Measurements from ENCODE around the gene PLXNC1.

The PLXNC1 gene

GRCh38 chr12:94147991-94148738 is at the start of gene PLXNC1:
PLXNC1 (plus strand) TSS chr12:94148577; CDS start chr12:94148972, 395 bp downstream.
- DNase-seq = peak; percentile 48

- DNase-seq = no peak
These were observed 49.2 kb upstream of the PLXNC1 start for GRCh38 chr12:94099191-94099590.

DNA sequence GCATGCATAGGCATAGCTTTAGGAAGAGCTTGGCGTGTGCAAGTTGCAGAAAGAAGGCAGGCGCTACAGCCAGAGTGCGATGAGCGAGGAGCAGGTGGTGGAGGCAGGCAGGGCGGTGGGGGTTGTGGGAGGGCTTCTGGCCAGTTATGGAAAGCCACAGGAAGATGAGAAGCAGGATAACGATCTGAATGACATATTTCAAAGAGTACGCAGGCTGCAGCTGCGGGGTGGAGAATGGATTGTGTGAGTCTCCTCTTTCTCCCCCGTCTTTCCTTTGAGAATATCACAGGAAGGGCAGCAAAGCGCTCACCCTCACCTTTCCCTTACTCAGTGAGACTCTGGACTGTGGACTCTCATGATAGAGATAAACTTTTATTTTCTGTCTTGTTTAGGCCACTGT is 48.7 kb upstream of the PLXNC1 start:
- DNase-seq = peak; percentile 90

GRCh38 chr12:94100211-94100627 is 48.2 kb upstream of the PLXNC1 start:
- DNase-seq = peak; percentile 82

DNA sequence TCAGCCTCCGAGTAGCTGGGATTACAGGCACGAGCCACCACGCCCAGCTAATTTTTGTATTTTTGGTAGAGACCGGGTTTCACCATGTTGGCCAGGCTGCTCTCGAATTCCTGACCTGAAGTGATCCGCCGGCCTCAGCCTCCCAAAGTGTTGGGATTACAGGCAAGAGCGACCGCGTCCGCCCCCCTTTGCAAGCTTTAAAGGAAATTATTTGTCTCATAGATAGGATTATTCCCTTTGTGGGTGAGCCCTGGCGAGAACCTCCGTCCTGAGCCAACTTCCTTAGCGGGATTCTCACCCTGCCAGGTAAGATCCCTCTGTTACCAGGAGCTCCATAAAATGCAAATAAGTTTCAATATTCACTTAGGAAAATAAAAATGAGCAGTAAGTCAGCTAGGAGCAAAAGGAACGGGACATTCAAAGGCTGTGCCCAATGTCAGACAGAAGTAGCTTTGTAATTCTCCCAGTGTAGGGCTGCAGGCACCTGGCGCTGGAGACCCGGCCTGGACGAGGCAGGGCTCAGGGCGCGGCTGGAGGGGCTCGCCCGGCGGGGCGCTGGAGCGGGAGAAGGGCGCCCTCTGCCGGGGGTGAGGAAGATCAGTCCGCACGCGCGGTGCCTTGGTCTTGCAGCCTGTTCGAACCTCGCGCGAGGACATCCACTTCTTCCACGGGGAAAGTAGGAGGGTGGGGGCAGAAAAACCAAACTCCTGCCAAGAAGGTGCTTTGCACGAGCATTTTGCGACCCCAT is 47.2 kb upstream of the PLXNC1 start:
- DNase-seq = peak; percentile 71

GRCh38 chr12:94101738-94102660 is 46.4 kb upstream of the PLXNC1 start:
- peak; percentile 85 for DNase-seq

- DNase-seq = no peak
These were observed 44.4 kb upstream of the PLXNC1 start for GRCh38 chr12:94103986-94104385.

DNA sequence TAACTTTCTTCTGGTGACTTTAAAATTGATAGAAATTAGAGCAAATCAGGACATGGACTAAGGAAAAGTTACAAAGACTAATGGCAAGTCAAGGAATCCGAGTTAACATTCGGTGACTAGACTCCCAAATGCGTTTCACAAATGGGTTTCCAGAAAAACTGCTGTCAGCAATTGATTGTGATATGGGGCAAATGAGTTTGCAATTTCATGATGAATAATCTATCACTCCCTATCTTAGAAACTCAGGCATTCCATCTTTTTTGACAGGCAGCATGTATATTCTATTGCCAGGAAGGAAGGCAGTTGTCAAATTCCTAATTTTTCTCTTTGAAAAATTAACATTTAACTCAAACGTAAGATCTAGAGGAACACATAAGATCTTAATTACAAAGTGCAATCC is 40.5 kb upstream of the PLXNC1 start:
- no peak for DNase-seq

DNA sequence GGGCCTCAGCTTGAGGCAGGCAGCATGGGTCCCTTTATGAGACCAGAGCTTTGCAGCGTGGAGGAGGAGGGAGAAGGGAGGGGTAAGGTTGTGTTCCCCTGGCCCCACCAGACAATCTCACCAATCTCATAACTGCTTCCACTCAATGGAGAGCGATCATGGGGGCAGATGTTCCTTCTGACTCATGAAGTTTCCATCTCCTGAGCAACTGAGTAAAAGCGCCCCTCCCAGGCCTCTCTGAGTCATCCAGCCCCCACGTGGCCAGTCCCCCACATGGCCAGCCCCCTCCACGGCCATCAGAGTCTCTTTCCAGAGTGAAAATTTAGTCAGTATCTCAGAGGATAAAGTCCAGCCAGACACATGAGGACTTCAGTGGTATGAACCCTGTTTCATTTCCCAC is 39.2 kb upstream of the PLXNC1 start:
- peak; percentile 66 for DNase-seq

DNA sequence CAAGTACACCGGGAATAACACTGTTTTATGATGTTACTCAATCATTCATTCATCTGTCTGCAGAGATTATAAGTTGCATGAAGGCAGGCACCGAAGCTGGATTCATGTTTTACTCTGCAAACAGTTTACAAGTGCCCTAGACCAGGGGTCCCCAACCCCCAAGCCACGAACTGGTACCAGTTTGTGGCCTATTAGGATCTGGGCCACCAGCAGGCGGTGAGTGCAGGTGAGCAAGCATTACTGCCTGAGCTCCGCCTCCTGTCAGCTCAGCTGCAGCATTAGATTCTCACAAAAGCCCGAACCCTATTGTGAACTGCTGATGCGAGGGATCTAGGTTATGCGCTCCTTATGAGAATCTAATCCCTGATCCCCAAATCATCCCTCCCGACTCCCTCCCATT is 38.1 kb upstream of the PLXNC1 start:
- DNase-seq = no peak

- no peak for DNase-seq
These were observed 37.1 kb upstream of the PLXNC1 start for GRCh38 chr12:94111302-94111701.

- no peak for DNase-seq
These were observed 36.3 kb upstream of the PLXNC1 start for GRCh38 chr12:94112121-94112520.

GRCh38 chr12:94114166-94114565 is 34.2 kb upstream of the PLXNC1 start:
- DNase-seq = no peak

GRCh38 chr12:94116191-94116590 is 32.2 kb upstream of the PLXNC1 start:
- no peak for DNase-seq

DNA sequence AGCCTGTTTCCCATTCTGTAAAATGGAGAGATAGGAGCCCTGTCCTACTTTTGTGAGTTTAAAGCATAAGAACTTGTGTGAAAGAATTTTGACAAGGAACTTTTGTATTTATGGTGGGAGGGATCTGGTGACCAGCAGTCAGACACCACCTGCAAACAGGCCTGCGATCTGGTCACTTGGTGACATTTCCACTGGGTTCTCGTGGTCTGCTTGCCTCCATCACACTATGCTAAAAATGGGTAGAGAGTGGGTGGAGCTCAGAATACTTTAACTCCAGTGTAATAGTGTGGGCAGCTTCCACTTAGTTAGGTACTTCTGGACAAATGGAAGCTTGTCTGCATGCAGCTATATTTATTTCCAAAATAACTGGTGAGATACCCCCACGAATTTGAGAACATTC is 26.5 kb upstream of the PLXNC1 start:
- no peak for DNase-seq

GRCh38 chr12:94122591-94122990 is 25.8 kb upstream of the PLXNC1 start:
- DNase-seq = no peak

DNA sequence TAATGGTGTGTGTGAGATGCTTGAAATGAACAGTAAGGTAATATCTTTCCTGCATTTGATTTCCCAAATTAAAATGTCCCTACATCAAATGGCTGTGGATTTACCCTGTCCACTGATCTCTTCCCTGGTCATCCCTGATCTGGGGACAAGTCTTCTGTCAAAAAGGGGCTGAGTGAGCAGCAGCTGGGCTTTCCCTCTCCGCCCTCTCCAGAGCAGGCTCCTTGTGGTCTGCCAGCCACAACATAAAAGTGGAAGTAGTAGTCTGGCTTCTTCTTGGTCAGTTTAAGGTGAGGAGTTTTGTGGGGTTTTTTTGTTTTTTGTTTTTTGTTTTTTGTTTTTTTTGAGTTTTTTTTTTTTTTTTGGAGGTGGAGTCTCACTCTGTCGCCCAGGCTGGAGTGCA is 25.2 kb upstream of the PLXNC1 start:
- no peak for DNase-seq

DNA sequence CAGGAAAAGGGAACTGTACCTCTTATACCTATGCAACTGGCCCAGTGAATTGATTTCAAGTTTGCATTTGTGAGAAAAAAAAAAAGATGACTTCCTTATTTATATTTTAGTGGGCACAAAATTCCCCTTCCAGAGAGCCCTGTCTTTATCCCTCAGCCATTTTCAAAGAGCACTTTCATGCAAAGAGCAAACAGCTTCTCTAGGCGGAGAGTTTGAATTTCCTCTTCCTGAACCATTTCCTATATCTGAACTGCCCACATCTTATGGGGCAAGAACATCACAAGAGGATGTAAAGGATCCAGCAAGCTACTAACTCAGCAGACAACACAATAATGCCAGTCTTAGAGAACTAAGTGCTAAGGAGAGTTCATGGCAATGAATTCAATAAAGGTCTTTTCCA is 22.3 kb upstream of the PLXNC1 start:
- no peak for DNase-seq

DNA sequence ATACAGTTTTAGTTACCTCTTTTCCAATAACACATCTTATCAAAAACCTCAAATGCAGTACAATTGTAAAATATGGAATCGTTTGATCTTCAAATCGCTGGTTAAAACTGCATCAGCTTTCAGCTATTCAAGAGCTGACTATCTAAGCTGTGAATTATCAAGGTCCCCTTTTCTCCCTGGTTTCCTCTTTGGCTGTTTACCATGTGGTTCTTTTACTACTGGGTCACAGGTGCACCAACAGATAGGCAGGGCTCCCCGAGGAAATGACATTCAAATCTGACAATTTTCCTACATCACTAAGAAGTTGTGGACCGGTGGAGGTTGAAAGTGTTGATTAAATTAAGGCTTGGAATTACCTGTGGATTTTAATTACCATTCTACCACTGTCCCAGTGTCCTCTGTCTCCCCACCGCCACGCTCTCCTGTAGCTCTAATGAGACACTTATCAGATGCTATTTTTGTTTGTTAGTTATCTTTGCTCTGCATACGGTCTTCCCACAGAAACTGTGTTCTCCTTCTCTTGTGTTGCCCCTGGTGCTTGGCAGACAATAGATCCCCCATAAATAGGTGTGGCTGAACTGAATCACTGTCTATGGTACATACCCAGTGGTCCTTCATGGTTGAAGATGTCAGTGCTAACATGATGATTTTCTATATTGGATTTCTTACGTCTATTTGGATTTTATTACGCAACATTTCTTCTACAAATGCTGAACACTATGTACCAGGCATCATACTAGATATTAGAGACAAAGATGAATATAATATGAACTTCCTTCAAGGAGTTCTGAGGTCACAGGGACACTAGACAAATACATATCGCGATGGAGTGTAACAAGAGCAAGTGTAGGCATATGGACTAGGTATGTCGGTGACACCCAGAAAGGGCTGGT is 20.9 kb upstream of the PLXNC1 start:
- DNase-seq = no peak

GRCh38 chr12:94128280-94128679 is 20.1 kb upstream of the PLXNC1 start:
- no peak for DNase-seq

DNA sequence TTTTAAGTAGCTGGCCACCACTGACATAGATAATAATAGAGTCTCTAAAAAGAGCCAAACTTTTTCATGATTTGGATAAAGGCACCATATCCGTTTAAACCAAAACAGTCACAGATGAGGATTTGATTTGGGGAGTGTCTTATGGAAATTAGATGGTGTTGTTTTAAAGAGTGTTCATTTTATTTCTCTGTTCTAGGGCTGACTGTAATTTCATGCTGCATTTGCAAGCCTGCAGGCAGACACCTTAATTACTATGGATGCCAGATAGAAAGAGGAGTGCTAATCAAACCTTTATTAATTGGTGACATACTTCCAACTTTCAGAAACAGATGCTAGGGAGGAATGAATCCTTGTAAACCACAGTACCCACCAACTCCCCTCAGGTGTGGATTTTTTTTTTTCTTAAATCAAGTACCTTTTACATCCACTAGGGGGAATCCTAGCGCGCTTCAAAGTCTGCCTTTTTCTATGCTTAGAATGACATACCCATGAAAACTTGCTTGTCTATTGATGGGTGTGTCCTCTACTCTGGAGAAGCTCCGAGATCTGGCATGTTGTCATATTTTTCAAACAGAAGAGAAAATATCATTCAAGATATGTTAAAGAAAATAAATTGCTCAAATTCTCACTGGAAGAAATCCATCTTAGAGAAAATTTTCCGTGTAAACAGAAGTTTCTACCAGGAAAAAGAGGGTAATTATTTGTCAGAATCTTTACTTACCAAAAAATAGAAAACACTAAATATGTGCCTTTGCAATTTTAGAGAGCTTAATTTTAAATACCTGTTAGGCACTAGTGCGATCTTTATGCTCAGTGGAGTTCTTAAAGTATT is 14.2 kb upstream of the PLXNC1 start:
- DNase-seq = peak; percentile 54
